HG03460 (cell line): ENCODE measurements around the gene UBQLN4.

Source experiments
- ATAC-seq: cut with Tn5 transposase; IDR thresholded peaks from one replicate; pipeline ENCODE4 v1.9.1; 2021; ENCODE audit not compliant: unreplicated experiment

Gene UBQLN4

GRCh38 chr1:156053768-156054499, at the start of gene UBQLN4:
Gene UBQLN4 (minus strand): TSS chr1:156053798. CDS start chr1:156053701, 97 bp downstream.
- ATAC-seq = peak; percentile 49

GRCh38 chr1:156102633-156103511, 49.3 kb upstream of the UBQLN4 start:
- no peak for ATAC-seq

- no peak for ATAC-seq
These were observed 48.3 kb upstream of the UBQLN4 start for GRCh38 chr1:156101880-156102279.

DNA sequence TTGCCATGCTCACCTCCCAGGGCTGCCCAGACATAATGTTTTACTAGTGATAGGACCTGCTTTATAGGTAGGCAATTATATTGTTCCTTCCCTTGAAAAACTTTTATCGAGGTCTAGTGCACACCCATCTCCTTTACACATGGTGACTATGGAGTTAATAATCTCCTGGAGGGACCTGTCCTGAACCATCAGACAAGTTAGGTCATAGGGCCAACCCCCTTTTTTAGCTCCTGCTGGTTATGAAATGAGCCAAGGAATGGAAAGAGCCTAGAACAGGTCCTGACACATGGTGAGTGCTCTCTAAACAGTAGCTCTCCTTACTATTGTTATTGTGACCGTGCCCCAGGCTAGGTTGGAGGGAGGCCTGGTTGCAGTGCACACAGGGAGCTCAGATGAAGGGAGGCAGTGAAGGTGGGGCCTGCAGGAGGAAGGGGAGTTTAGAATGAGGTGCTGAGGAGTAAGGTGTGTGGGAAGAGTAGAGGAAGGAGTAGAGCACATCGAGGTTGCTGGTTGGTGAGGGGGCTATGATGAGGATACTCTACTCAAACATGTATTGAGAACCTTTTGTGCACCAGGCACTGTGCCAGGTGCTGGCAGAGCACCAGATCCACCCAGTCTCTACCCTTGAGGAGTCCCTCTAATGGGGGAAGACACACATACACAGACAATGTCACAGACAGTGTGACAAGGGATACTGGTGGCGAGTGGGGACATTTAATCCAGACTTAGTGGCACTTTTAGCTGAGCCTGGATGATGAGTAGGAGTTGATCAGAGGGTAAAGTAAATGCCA, 46.8 kb upstream of the UBQLN4 start:
- no peak for ATAC-seq

GRCh38 chr1:156099282-156099681, 45.7 kb upstream of the UBQLN4 start:
- ATAC-seq = no peak

GRCh38 chr1:156098784-156099183, 45.2 kb upstream of the UBQLN4 start:
- ATAC-seq = no peak

GRCh38 chr1:156097499-156098178, 44.0 kb upstream of the UBQLN4 start:
- no peak for ATAC-seq

DNA sequence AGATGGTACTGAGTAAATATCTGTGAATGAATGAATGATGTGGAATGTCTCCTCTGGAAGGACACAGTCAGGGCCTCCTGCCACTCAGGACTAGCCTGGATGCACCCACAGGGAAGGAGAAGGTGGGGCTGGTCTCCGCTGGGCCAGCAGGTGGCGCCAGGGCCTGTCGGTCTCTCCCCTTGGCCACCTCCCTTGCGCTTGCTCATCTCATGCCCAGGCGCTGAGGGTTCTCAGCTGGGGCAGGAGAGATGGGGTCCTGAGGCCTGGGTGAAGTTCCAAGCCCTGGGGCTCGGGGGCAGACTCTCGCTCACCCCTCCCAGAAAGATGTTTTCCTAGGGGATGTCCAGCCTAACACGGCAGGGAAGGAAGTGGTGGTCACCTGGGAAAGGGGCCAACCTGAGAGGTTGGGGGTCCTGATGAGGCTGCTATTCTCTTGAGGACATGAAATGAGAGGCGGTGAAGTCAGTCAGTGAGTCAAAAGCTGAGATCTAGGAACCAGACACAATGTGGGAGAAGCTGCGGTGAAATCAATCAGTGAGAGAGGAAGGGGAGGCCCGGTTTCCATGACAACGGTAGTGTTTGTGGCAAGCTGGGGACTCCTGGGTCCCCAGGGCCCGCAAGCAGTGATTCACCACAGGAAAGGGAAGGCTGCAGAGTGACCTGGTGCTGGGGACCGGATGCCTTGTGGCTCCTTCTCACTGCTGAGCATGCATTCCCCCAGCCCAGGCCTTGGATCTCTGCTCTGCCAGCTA, 43.2 kb upstream of the UBQLN4 start:
- peak; percentile 67 for ATAC-seq

DNA sequence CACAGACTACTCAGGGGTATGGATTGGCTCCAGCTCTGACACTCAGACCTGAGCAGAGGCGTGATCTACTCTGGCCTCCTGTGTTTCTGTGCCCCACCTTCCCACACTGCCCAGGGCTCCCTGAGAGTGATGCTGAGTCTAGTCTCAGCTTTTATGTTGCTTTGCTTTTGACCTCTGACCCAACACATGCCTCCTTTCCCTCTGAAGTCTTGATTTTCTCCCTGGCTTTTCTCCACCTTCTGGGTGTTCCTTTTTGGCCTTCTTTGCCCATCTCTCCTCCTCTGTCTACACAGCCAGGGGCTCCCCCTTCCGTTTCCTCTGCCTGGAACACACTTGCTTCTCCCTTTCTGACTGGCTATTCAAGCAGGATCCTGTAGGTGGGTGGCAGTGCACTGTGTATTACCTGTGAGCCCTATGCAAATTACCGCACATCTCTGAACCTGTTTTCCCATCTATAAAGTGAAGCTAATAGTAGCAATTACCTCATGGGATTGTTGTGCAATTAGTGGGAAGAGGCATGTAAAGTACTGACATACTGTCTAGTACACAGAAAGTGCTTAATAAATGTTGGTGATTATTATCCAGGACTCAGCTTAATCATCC, 42.4 kb upstream of the UBQLN4 start:
- no peak for ATAC-seq

DNA sequence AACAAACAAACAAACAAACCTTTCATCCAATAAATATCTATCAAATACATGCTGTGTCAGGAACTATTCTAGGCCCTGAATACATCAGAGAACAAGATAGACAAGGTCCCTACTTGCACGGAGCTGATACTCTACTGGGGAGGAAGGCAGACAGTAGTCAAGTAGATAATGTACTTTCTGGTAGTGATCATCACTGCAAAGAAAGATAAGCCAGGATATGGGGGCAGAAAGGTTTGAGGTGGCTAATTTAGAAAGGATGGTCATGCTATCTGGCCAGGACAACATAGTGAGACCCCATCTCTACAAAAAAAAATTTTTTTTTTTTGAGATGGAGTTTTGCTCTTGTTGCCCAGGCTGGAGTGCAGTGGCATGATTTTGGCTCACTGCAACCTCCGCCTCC, 38.0 kb upstream of the UBQLN4 start:
- no peak for ATAC-seq

GRCh38 chr1:156090840-156091188, 37.2 kb upstream of the UBQLN4 start:
- ATAC-seq = no peak

DNA sequence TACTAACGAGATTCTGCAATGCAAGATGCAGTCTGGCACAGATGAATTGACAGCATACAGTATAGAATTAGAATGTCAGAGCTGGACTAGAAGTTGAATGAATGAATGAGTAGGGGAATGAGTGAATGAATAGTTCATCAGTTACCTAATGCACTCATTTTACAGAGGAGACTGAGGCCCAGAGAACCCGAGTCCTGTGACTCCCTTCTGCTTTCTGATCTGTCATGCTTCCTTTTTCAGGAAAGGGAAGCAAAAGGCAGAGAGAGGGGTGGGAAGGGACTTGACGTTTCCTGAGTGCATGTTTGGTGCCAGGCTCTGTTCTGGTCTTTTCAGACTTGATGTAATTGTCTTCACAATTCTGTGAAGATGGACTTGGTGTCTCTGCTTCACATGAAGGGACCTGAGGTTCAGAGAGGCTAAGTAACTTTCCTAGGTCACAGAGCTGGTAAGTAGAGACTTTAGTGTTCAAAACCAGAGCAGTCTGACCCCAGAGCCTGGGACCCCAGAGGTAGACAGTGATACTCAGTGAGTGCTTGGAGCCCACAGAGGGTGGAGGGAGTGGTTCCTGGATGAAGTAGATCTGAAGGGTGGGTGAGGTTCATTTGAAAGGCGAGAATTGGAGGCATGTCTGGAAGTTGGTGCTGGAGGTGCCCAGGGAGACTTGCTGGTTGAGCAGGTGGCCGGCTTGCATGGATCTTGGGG, 36.7 kb upstream of the UBQLN4 start:
- ATAC-seq = no peak

- no peak for ATAC-seq
These were observed 36.1 kb upstream of the UBQLN4 start for GRCh38 chr1:156089704-156090103.

DNA sequence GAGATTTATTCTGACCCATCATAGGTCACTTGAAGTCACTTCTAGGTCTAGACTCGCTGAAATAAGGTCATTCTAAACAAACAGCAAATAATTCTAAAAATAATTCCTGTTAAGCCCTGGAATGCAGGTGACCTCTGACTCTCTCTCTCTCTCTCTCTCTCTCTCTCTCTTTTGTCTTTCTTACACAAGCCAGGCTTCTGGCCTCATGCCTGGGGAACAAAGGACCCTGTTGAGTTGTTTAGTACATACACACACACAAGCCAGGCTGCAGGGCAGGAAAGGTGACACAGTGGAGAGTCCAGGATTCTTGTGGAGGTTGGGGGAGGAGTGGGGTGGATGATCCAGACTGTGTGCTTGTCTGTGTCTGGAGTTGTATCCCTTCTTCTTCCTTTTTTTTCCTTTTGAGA, 32.7 kb upstream of the UBQLN4 start:
- no peak for ATAC-seq

DNA sequence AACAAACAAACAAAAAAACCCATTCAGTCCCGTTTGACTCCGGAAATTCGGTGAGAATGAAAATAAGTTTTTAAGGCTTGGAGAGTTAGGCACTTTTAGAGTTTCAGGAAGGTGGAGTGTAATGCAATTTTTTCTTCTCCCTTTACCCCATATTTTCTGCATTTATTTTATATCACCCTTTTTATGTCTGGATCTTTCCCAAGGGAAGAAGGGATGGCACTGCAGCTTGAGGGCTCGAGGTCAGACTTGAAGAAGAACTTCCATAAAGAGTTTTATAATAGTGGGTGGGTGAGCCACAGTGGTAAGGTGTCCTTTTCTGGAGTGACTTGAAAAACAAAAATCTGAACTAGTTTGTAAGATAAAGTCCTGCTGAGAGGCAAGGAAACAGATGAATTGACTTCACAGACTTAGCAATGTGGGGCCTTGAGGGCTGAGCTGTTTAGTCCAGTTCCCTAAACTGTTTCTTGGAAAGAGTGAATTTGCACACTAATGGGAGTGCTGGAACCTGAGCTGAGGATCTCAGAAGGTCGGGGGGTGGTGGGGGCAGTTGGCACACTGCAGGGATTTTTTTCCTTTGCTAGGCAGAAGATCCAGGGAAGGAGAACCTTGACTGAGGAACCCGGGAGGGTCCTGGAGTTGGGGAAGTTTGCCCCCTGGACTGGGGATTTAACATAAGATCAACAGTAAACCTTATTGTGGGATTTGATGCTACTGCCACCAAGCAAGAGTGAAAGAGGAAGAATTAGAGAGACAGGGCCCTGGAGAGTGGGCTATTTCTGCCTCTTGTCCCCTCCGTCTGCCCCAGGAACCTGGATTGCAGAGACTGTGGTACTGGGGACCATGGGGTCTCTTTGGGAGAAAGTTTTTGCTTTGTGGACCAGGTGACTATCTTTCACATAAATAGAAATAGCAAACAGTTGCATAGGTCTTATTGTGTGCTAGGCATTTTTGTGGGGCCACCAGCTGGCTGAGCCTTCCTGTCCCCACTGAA, 30.5 kb upstream of the UBQLN4 start:
- ATAC-seq = no peak

DNA sequence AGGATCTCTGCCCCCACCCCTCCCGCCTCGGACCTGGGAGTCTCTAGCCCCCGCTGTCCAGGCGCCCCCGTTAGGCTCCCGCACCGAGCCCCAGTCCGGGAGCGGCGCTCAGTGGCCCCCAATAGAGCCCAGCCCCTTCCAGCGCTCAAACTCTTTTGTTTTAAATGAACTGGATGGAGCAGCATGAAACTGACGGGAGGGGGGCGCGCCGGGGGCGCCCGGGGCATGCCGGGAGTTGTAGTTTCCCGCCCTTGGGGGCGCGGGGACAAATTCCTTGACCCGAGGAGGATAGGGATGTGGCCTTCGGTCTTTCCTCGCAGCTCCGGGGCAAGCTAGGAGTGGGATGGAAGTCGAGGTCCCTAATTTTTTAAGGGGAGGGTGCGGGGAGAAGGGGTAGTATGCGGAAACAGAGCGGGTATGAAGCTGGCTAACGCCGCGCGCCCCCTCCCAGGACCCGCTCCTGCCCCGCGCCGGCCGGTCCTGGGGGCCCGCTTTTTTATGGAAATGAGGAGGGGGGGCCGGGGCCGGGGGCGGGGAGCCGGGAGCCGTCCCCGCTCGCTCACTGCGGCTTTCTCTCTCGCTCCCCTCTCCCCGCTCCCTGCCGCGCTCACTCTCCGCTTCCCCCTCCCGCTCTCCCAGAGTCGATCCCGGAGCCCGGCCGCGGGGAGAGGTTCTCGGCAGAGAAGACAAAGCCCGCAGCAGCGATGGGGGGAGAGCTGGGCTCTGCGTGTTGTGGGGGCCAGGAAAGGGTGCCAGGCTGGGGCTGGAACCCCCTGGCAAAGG, 28.9 kb upstream of the UBQLN4 start, which contains the start of gene MEX3A:
Gene MEX3A (minus strand): TSS at position 157 of the 783 bp plus-strand sequence. CDS start 467 bp downstream, outside the sequence.
- no peak for ATAC-seq

GRCh38 chr1:156081917-156082308, 28.3 kb upstream of the UBQLN4 start:
- no peak for ATAC-seq
